Mesenchymal stem cell (in vitro differentiated cells and primary cell): ENCODE results near the gene ERI3.

Experiments used
- DNase-seq: peaks from one replicate; pipeline ENCODE4 v3.0.0-alpha.2; 2013
- H2AFZ ChIP-seq: one replicate; pipeline ENCODE4 v1.6.1; 2013; ENCODE audit warnings: low read depth, mild to moderate bottlenecking, control low read depth, inconsistent platforms, low read length, moderate library complexity
- H2AK5ac ChIP-seq: 2 replicates; pipeline ENCODE4 v1.6.1; 2013; ENCODE audit warnings: low read length, moderate library complexity, mild to moderate bottlenecking, inconsistent platforms; ENCODE audit not compliant: severe bottlenecking
- H2BK120ac ChIP-seq: one replicate; pipeline ENCODE4 v1.6.1; 2013; ENCODE audit warnings: low read depth, mild to moderate bottlenecking, inconsistent platforms, low read length, moderate library complexity
- H2BK12ac ChIP-seq, 2 experiments: one replicate each; pipeline ENCODE4 v1.6.1; 2013; ENCODE audit warnings: inconsistent platforms in 2 of 2, low read length in 2 of 2, mild to moderate bottlenecking in 2 of 2, moderate library complexity in 2 of 2, control low read depth in 1 of 2
- H2BK15ac ChIP-seq: one replicate; pipeline ENCODE4 v1.6.1; 2013; ENCODE audit warnings: mild to moderate bottlenecking, low read depth, inconsistent platforms; ENCODE audit not compliant: poor library complexity, severe bottlenecking
- H2BK5ac ChIP-seq: 2 replicates; pipeline ENCODE4 v1.6.1; 2013; ENCODE audit warnings: low read depth, mild to moderate bottlenecking, low read length, control low read depth, inconsistent platforms; ENCODE audit not compliant: poor library complexity, severe bottlenecking
- H3K14ac ChIP-seq, 2 experiments: one replicate each; pipeline ENCODE4 v1.6.1; 2013; ENCODE audit warnings: inconsistent platforms in 2 of 2, low read length in 2 of 2, control low read depth in 1 of 2, mild to moderate bottlenecking in 1 of 2, moderate library complexity in 1 of 2
- H3K18ac ChIP-seq, 2 experiments: one replicate each; pipeline ENCODE4 v1.6.1; 2013; ENCODE audit warnings: inconsistent platforms in 2 of 2, low read length in 2 of 2, control low read depth in 1 of 2, low read depth in 1 of 2, mild to moderate bottlenecking in 1 of 2
- H3K23ac ChIP-seq, 2 experiments: one replicate each; pipeline ENCODE4 v1.6.1; 2013; ENCODE audit warnings: inconsistent platforms in 2 of 2, low read length in 2 of 2, mild to moderate bottlenecking in 2 of 2, moderate library complexity in 2 of 2, control low read depth in 1 of 2
- H3K27ac ChIP-seq: 2 replicates; pipeline ENCODE4 v1.5.1; 2013; ENCODE audit warnings: mild to moderate bottlenecking, moderate library complexity, low read length, control low read depth, inconsistent platforms; ENCODE audit not compliant: poor library complexity, severe bottlenecking
- H3K27me3 ChIP-seq, 2 experiments: 2 replicates each; pipeline versions ENCODE4 v1.6.1 to v1.7.0; 2013; ENCODE audit warnings: low read length in 2 of 2, mild to moderate bottlenecking in 2 of 2, moderate library complexity in 2 of 2, control low read depth in 1 of 2, inconsistent platforms in 1 of 2; ENCODE audit not compliant: control insufficient read depth in 1 of 2, insufficient read depth in 1 of 2
- H3K36me3 ChIP-seq, 2 experiments: 2 replicates each; pipeline versions ENCODE4 v1.6.1 to v1.7.0; 2013; ENCODE audit warnings: low read length in 2 of 2, control low read depth in 1 of 2, inconsistent platforms in 1 of 2, low read depth in 1 of 2, mild to moderate bottlenecking in 1 of 2; ENCODE audit not compliant: insufficient read depth in 2 of 2, control insufficient read depth in 1 of 2
- H3K4ac ChIP-seq, 2 experiments: one replicate each; pipeline ENCODE4 v1.6.1; 2013; ENCODE audit warnings: inconsistent platforms in 2 of 2, low read length in 2 of 2, mild to moderate bottlenecking in 2 of 2, moderate library complexity in 2 of 2, control low read depth in 1 of 2, low read depth in 1 of 2
- H3K4me1 ChIP-seq: 2 replicates; pipeline ENCODE4 v1.6.1; 2013; ENCODE audit warnings: low read depth, low read length, control low read depth; ENCODE audit not compliant: control insufficient read depth, insufficient read depth
- H3K4me2 ChIP-seq: 2 replicates; pipeline ENCODE4 v1.6.1; 2013; ENCODE audit warnings: low read length, mild to moderate bottlenecking, inconsistent platforms; ENCODE audit not compliant: poor library complexity, severe bottlenecking
- H3K4me3 ChIP-seq, 2 experiments: 2 replicates each; pipeline versions ENCODE4 v1.5.1 to v1.7.0; 2013; ENCODE audit warnings: low read length in 2 of 2, mild to moderate bottlenecking in 2 of 2, control low read depth in 1 of 2, low read depth in 1 of 2; ENCODE audit not compliant: insufficient read depth in 1 of 2
- H3K79me1 ChIP-seq: replicated peaks from 2 replicates; pipeline ENCODE4 v1.6.1; 2013; ENCODE audit warnings: mild to moderate bottlenecking, control low read depth, low read length, inconsistent platforms; ENCODE audit not compliant: poor library complexity, severe bottlenecking
- H3K9ac ChIP-seq: 2 replicates; pipeline ENCODE4 v1.7.0; 2013; ENCODE audit warnings: mild to moderate bottlenecking, low read length, moderate library complexity
- H3K9me3 ChIP-seq: 2 replicates; pipeline ENCODE4 v1.7.0; 2013; ENCODE audit warnings: mild to moderate bottlenecking, low read length; ENCODE audit not compliant: control insufficient read depth
- H4K8ac ChIP-seq: one replicate; pipeline ENCODE4 v1.6.1; 2013; ENCODE audit warnings: inconsistent platforms, mild to moderate bottlenecking, low read length, moderate library complexity
- H4K91ac ChIP-seq: one replicate; pipeline ENCODE4 v1.6.1; 2013; ENCODE audit warnings: mild to moderate bottlenecking, low read length, inconsistent platforms
- WGBS: methylation state at CpG from one replicate; pipeline ENCODE4 v1.1.7; 2013; ENCODE audit warnings: mixed read lengths; 5-methylcytosine and 5-hydroxymethylcytosine counted together

The ERI3 gene

GRCh38 chr1:44229435-44230167 lies 125.5 kb downstream of the ERI3 start:
- no peak overlapping the region for H3K27ac ChIP-seq
- H3K14ac ChIP-seq: no peak overlapping the region
- no peak for DNase-seq
- no peak overlapping the region for H3K4me3 ChIP-seq
- H3K4me2 ChIP-seq: no peak overlapping the region
- no peak overlapping the region for H2BK120ac ChIP-seq
- no peak overlapping the region for H2BK15ac ChIP-seq
- no peak overlapping the region for H2AFZ ChIP-seq
- H3K27me3 ChIP-seq: no peaks in the 10 kb centered on the region
- 98% methylated on average over 15 of the region's 16 CpGs for WGBS
- no peak overlapping the region for H4K91ac ChIP-seq
- no peaks in the 10 kb centered on the region for H3K9me3 ChIP-seq
- H2BK12ac ChIP-seq: no peak overlapping the region
- no peak overlapping the region for H4K8ac ChIP-seq
- H3K36me3 ChIP-seq: peaks cover 12 to 27% of the 10 kb centered on the region in 2 experiments
- no peak overlapping the region for H3K18ac ChIP-seq
- H3K4me1 ChIP-seq: no peaks in the 10 kb centered on the region
- H3K79me1 ChIP-seq: peaks cover 4% of the 10 kb centered on the region
- no peak overlapping the region for H2BK5ac ChIP-seq
- no peak overlapping the region for H3K23ac ChIP-seq
- no peak overlapping the region for H3K4ac ChIP-seq
- H3K9ac ChIP-seq: no peak overlapping the region
- H2AK5ac ChIP-seq: no peak overlapping the region

GRCh38 chr1:44228218-44228617 lies 126.8 kb downstream of the ERI3 start:
- no peak overlapping the region for H4K91ac ChIP-seq
- peak overlapping the region; percentile 21 for H2BK15ac ChIP-seq
- no peak overlapping the region for H2AK5ac ChIP-seq
- no peaks in the 10 kb centered on the region for H3K9me3 ChIP-seq
- no peak overlapping the region for H2BK5ac ChIP-seq
- H3K4me2 ChIP-seq: no peak overlapping the region
- peaks cover 5% of the 10 kb centered on the region for H3K79me1 ChIP-seq
- H3K9ac ChIP-seq: no peak overlapping the region
- no peak overlapping the region for H3K27ac ChIP-seq
- H4K8ac ChIP-seq: no peak overlapping the region
- no peak overlapping the region for H3K4ac ChIP-seq
- H2BK120ac ChIP-seq: no peak overlapping the region
- H3K4me3 ChIP-seq: no peak overlapping the region
- H3K14ac ChIP-seq: no peak overlapping the region
- peaks cover 12 to 28% of the 10 kb centered on the region in 2 experiments for H3K36me3 ChIP-seq
- H3K27me3 ChIP-seq: no peaks in the 10 kb centered on the region
- H3K4me1 ChIP-seq: no peaks in the 10 kb centered on the region
- WGBS: 96% methylated on average over 13 of the region's 13 CpGs
- H2BK12ac ChIP-seq: no peak overlapping the region
- no peak overlapping the region for H3K18ac ChIP-seq
- no peak overlapping the region for H3K23ac ChIP-seq
- DNase-seq: no peak
- no peak overlapping the region for H2AFZ ChIP-seq

- no peak overlapping the region for H2AFZ ChIP-seq
- no peak overlapping the region for H3K23ac ChIP-seq
- H3K4me3 ChIP-seq: no peak overlapping the region
- peaks cover 7% of the 10 kb centered on the region for H3K79me1 ChIP-seq
- no peak overlapping the region for H2BK120ac ChIP-seq
- H3K4me1 ChIP-seq: peaks cover 3% of the 10 kb centered on the region
- H2BK15ac ChIP-seq: no peak overlapping the region
- H3K4me2 ChIP-seq: no peak overlapping the region
- H3K9ac ChIP-seq: no peak overlapping the region
- no peaks in the 10 kb centered on the region for H3K9me3 ChIP-seq
- H4K91ac ChIP-seq: no peak overlapping the region
- H3K14ac ChIP-seq: no peak overlapping the region
- DNase-seq: no peak
- H4K8ac ChIP-seq: no peak overlapping the region
- no peak overlapping the region for H3K18ac ChIP-seq
- no peak overlapping the region for H2AK5ac ChIP-seq
- H3K36me3 ChIP-seq: peaks cover 18 to 38% of the 10 kb centered on the region in 2 experiments
- no peak overlapping the region for H2BK5ac ChIP-seq
- no peak overlapping the region for H3K4ac ChIP-seq
- H2BK12ac ChIP-seq: no peak overlapping the region
- no peak overlapping the region for H3K27ac ChIP-seq
- no CpG with 5 or more reads among the region's 1 CpG for WGBS
- H3K27me3 ChIP-seq: no peaks in the 10 kb centered on the region
These were observed 127.8 kb downstream of the ERI3 start for GRCh38 chr1:44227211-44227610.

- Histone ChIP-seq H3K23ac (no peak overlapping the region), H3K18ac (no peak overlapping the region), H3K4me2 (no peak overlapping the region), H2BK12ac (no peak overlapping the region), H4K8ac (no peak overlapping the region), H3K4me1 (peaks cover 7% of the 10 kb centered on the region), H3K36me3 (peaks cover 27 to 48% of the 10 kb centered on the region in 2 experiments), H2BK120ac (no peak overlapping the region), H2AK5ac (no peak overlapping the region), H3K9ac (no peak overlapping the region), H3K27me3 (no peaks in the 10 kb centered on the region), H2BK5ac (no peak overlapping the region), H4K91ac (no peak overlapping the region), H3K4me3 (no peak overlapping the region), H3K79me1 (peaks cover 7% of the 10 kb centered on the region), H3K14ac (no peak overlapping the region), H3K4ac (no peak overlapping the region), H3K27ac (no peak overlapping the region), H2BK15ac (no peak overlapping the region), H2AFZ (no peak overlapping the region), H3K9me3 (no peaks in the 10 kb centered on the region)
- 95% methylated on average over 2 of the region's 2 CpGs for WGBS
- DNase-seq: no peak
These were observed 129.3 kb downstream of the ERI3 start for GRCh38 chr1:44225761-44226160.
